GM19468 (cell line): ENCODE results near the gene NDEL1.

Experiments used
- ATAC-seq: cut with Tn5 transposase; IDR thresholded peaks from one replicate; pipeline ENCODE4 v1.9.1; 2021; ENCODE audit warnings: mild to moderate bottlenecking, moderate library complexity, moderate number of reproducible peaks; ENCODE audit not compliant: unreplicated experiment; ENCODE audit errors: extremely low read depth

Gene NDEL1

DNA sequence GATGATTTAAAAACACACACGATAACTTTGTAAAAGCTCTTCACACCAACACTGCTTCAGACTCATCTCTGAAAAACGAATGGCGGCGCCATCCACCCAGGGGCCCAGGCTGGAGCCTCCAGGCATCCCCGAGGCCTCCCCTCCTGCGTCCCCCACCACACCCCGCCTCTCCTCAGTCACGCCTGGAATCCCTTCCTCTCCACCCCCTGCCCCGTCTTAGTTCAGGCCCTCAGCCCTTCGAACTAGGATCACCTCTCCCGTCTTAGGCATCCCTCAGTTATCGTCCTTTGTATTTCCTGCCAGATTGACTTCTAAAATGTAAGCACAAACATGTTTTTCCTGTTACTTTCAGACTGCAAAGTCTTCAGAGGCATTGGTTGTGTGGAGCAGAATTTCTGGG, 58.3 kb downstream of the NDEL1 start:
- ATAC-seq: no peak

DNA sequence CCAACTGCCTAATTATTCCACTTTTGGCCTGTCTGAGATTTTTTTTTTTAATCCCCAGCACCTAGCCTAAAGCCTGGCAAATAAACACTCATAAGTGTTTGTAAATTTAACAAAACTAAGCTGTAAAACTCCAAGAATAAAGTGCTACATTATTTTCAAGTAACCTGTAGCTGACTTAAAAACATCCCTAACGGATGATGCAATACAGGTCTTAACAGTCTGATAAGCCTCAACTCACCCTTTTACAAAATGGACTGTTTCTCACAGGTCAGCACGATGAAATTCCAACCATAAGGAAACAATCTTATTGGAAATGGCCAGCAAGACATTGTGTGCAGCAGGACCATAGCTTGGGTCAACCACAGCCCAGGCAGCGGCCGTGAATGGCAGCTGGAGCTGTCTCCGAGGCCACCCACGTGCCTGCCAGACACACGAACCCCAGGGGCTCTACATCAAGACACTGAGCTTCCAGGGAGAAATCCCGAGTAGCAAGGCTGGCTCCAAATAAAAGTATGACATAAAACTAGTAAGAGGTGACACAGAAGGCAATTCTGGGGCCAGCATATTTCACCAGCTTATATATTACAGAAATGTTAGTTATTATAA, 58.9 kb downstream of the NDEL1 start:
- ATAC-seq: no peak

DNA sequence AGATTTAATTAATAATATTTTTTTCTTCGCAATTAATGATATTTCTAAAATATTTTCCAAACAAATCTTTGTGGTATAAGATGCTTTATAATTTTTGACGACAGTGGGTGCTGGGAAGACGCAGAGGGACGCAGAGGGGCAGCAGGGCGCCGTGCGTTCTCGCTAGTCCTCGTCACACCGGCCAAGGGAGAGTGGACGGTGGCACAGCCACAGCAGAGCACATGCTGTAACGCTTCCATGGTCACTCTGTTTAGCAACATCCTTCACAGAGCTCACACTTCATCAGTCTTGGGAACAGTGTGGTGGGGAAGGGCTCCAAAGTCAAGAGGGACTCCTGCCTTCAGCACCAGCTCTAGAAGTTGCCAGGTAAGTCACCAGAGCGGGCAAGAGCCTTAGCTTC, 60.4 kb downstream of the NDEL1 start:
- ATAC-seq: no peak

DNA sequence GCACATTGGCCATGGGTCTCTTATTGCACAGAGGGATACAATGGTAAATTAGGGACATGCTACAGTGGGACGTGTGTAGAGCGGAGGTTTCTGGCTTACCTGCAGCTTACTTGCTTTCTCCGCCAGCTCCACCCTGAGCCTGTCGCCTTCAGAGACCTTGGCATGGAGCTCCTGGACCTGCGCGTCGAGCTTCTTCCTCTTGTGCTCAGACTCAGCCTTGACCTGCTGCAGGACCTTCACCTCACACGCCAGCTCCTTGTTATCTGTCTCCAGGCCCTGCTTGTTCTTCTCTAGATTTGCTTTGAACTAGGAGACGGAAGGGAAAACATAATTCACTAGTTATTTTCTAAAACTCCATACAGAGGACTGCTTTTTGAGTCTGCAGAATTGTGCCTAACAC, 63.5 kb downstream of the NDEL1 start:
- no peak for ATAC-seq

DNA sequence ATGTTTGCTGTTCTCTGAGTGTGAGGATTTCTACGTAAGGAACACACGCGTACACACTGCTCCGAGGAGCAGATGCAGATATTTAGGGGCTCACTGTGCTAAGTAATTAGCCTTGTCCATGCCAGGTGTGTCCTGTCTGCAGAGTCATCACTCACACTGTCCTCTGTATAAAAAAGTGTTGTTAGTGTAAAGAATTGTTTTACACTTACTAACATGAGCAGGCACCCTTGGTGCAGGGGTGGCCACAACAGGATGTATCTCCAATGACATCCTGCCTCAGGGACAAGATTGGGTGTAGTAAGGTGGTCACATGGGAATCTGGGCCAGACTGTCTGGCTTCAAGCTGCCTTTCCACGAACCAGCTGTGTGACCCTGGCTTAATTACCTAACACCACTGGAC, 63.9 kb downstream of the NDEL1 start:
- ATAC-seq: no peak

- no peak for ATAC-seq
Observed at GRCh38 chr17:8500609-8501008, 64.9 kb downstream of the NDEL1 start.

DNA sequence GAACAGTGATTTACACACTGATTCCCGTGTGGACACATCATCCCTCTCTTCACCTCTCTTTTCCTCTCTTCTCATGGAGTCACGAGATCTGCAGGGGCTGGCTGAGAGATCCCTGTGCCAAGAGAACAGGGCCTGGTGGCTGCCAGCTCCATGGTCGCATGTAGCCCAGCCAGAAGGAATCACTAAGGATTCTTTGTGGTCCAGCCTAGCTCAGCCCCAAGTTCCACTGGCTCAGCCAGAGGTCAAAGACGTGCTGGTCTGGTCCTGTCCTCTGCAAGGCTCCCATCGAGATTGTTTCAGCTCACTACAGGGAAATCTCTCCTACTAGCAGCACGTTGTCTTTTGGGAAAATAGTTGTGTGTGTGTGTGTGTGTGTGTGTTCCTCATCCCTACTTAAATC, 66.4 kb downstream of the NDEL1 start:
- ATAC-seq: no peak

GRCh38 chr17:8503368-8503767, 67.7 kb downstream of the NDEL1 start:
- no peak for ATAC-seq

- ATAC-seq: no peak
Observed at GRCh38 chr17:8503807-8504206, 68.1 kb downstream of the NDEL1 start.

DNA sequence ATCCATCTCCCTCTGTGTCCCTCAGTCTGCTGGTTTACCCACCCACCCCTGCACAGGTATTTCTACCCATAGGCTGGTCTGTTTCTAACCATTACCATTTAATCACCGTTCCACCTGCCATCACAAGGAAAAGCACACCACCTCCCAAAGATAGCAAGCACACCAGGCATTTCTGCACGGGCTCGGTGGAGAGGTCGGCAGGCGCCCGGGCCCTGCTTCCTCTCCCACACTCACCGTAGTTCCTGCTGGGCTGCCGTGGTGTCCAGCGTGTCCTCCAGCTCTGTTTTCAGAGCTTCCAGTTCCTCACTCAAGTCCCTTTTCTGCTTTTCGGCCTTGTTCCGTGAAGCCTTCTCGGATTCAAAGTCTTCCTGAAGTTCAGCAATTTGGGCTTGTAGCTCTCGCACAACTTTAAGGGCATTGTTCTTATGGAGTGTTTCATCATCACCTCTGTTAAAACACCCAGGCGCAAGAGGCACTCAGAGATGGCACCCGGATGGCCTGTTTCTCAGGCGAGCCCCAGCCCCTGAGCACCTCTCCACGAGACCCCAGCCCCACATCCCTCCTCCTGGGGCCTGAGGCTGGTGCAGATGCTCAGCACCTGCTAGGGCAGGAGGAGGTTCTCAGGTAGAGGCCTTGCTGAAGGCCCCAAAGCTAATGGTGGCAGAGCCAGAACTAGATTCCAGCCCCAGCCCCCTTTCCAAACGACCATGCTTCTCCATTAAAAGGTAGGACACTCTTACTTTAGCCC, 69.0 kb downstream of the NDEL1 start:
- ATAC-seq: no peak

GRCh38 chr17:8506145-8506544, 70.5 kb downstream of the NDEL1 start:
- no peak for ATAC-seq

DNA sequence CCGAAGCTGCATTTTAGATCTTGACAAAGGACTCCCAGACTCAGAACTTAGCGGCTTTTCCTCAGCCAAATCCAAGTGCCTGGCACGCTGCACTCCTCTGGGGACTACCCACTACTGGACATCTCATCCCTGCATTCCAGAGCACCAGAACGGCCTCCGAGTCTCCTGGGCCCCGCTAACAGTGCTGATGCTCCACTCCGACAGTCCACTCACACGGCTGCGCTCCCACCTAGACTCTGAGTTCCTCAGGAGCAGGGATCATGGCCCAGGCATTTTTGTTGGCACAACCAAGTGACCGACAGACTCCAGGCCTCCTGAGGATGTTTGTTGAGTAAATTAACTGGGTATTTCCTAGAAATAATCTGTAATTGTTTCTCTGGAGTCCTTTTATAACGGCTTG, 79.1 kb downstream of the NDEL1 start:
- ATAC-seq: no peak
